Measurements from ENCODE around the gene SIRT6.
"Not testable (repeated sequence)": the region's sequence is repeated elsewhere in the genome, so short reads cannot be mapped to it uniquely, and the experiment has no call there.

DNA sequence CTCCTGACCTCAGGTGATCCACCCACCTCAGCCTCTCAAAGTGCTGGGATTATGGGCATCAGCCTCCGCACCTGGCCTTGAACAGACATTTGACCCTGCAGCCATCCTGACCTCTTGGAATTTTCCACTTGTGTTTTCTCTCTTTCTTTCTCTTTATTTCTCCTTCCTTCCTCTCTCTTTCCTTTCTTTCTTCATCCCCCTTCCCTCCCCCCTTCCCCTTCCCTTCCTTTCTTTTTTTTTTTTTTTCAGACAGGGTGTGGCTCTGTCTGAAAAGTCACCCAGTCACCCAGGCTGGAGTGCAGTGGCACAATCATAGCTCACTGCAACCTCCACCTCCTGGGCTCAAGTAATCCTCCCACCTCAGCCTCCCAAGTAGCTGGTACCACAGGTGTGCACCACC, 36.2 kb upstream of the SIRT6 start:
- TF ChIP-seq HMG20B (CRISPR knock-in tag; IDR thresholded peaks at IDR 0.05); HMGXB4 (CRISPR knock-in tag; IDR thresholded peaks at IDR 0.05); HIVEP1 (CRISPR knock-in tag; IDR thresholded peaks at IDR 0.05); ATF3 (IDR thresholded peaks at IDR 0.05); ATF3 (CRISPR knock-in tag; conservative IDR thresholded peaks at IDR 0.05); CEBPB (tag; IDR thresholded peaks at IDR 0.05); NR1H2 (CRISPR knock-in tag; IDR thresholded peaks at IDR 0.05); MAX (CRISPR knock-in tag; IDR thresholded peaks at IDR 0.05); ZNF431 (CRISPR knock-in tag; IDR thresholded peaks at IDR 0.05); CTCF (IDR thresholded peaks at IDR 0.05 in 2 of 3, conservative IDR thresholded peaks at IDR 0.05 in 1 of 3; ENCODE audit: insufficient read depth in 2 of 3, low read depth in 1 of 3, low read length in 3 of 3): not testable (repeated sequence)
- TF ChIP-seq, protein P1, sequence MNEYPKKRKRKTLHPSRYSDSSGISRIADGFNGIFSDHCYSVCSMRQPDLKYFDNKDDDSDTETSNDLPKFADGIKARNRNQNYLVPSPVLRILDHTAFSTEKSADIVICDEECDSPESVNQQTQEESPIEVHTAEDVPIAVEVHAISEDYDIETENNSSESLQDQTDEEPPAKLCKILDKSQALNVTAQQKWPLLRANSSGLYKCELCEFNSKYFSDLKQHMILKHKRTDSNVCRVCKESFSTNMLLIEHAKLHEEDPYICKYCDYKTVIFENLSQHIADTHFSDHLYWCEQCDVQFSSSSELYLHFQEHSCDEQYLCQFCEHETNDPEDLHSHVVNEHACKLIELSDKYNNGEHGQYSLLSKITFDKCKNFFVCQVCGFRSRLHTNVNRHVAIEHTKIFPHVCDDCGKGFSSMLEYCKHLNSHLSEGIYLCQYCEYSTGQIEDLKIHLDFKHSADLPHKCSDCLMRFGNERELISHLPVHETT (CRISPR knock-in tag; conservative IDR thresholded peaks at IDR 0.05 in 1 of 2, IDR thresholded peaks at IDR 0.05 in 1 of 2): not testable (repeated sequence)

All from K562 (cell line).